HG03108 (cell line): ENCODE results near the gene WNT10A.

Experiments
- ATAC-seq: cut with Tn5 transposase; IDR thresholded peaks from one replicate; pipeline ENCODE4 v1.9.1; 2021; ENCODE audit warnings: moderate library complexity; ENCODE audit not compliant: unreplicated experiment

Gene WNT10A

DNA sequence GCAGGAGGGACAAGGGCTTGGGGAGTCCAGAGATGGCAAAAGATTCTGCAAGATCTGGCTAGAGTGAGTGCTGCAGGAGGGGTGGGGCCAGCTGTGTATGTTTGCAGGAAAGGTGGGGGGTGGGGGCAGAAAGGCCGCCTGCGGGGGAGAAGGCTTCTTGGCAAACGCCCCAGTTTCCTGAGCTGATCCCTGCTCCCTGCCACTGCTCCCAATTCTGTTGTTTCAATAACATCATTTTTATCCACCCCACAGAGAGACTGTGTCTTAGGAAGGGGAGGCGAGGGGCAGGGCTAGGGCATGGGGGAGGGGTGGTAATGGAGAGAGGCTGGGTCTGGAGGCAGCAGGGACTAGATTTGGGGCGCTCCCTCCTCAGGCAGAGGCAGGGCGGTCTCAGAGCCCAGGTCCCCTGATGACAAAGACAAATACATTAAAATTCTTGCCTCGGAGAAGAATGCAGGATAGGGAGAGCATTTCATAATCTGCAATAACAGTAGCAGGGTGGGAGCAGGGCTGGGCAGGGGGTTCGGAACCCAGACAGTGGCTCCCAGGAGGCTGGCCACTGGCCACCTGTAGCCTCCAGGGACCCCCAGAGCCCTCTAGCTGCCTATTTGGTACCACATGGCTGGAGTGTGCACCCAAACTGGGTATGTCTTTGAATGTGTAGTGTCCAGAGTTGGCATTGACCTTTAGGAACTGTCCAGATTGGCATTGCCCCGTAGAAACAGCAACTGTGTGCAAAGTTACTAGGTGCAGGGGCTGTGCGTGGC lies 23.1 kb upstream of the WNT10A start:
- no peak for ATAC-seq

DNA sequence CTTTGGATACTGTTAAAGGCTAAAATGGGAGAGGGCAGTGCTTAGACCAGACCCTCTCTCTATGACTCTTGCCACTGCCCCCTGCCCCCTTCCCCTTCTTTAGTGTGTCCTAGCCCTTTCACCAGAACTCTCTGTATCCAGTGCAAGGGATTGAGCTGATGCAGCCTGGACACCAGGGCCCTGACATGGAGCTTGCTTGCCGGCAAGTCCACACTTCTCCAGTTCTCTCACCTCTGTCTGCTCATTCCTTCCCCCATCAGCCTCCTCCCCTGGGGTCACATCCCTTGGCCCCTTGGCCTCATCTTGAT lies 22.6 kb upstream of the WNT10A start:
- ATAC-seq, result no peak

DNA sequence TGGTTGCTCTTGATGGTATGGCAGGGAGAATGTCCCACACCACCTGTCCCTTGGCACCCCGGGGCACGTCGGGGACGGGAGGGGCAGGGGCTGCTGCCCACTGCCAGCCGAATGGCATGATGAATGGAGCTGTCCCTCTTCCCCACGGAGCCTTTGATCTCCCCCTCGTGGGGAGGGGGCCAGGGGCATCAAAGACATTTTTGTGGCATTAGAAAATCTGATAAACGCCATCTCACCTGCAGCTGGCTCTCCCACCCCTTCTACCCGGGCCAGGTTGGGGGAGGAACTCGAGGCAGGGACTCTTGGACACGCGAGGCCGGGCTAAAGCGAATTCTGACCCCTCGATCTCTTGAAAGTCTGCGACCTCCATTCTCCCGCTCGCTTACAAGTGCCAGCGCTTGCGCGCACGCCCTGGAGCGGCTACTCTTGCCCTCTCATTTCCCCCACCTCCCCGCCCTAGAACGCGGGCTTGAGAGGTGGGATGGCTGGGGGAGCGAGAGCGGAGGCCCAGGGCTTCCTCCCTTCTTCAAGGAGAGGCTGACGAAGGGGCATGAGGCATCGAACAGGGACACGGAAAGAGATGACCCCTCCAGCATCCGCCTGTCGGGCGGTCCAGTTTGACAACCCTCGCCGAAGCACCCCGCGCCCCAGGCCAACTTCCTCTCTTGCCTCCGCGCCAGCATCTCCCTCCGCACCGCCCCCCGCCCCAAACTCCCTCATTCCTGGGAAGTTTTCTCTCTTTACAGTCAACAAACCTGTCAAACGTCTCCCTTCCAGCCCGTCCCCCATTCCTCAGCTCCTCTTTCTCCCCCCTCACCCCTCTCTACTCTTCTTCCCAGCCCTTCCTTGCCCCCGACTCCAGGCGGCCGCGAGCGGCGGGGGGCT lies 21.7 kb upstream of the WNT10A start:
- ATAC-seq, result no peak

DNA sequence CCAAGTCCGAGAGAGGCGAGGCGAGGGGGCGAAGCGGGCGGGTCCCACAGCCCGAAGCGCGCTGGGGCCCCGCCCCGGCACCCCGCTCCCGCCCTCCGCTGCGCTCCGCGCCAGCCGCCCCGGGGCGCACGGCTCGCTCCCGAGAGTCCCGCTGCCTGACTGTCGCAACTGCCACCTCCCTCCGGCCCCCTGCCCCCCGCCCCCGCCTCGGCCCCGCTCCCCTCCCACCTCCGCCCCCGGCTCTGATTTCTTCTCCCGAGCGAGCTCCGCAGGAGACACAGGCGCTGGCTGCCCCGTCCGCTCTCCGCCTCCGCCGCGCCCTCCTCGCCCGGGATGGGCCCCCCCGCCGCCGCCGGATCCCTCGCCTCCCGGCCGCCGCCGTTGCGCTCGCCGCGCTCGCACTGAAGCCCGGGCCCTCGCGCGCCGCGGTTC lies 21.1 kb upstream of the WNT10A start, which contains the start of gene WNT6:
Gene WNT6 (plus strand): TSS at position 250 of the 432 bp plus-strand sequence. CDS start 233 bp downstream, outside the sequence.
- ATAC-seq, result no peak

DNA sequence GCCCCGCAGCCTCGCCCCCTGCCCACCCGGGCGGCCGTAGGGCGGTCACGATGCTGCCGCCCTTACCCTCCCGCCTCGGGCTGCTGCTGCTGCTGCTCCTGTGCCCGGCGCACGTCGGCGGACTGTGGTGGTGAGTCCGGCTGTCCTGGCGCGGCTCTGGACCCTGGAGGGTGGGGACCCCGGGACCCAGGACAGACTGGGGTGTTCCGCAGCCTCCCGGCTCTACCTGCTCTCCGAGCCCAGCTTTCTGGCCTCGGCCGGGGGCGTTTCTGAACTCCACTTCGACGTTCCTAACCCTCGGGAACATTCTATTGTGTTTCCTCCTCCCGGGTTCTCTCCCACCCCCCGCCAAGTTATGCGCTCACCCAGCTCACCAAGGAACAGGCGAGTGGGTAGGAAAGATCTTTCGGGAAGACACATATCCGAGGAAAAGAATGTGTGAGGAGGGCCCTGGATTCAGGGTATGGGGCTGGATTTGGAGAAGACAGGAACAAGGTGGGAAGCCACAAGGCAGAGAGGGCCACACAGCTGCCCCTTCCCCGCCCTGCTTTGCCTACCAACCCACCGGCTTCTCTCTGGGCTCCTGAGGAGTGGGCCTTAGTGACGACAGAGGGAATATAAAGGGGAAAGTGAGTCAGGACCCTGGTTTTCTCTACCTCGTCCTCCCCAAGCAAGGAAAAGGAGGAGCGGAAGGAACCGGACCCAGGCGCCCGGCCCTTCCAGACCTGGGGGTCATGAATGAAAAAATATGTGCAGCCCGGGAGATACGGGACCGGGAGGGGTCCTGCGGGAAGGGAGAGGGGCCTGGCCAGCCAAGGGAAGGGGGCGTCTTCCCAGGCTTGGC lies 20.4 kb upstream of the WNT10A start:
- no peak for ATAC-seq

DNA sequence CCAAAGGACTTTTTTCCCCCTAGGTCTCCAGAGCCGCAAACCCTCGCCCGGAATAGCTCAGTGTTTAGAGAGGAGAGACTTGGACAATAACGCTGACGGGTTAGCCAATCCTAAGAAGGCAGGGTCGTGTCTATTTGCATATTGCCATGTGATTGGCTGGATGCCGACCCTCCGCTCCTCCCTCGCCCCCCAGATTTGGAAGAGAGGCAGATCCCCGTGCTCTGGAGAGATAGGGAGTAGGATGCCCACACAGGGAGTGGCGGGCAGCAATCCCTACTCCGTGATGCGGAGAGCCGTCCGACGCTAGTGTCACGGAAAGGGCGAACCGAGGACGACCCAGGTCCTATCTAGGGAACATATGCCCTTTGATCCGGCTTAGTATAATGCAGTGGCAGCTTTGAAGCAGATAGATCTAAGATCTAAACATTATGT lies 19.7 kb upstream of the WNT10A start:
- ATAC-seq, result no peak

DNA sequence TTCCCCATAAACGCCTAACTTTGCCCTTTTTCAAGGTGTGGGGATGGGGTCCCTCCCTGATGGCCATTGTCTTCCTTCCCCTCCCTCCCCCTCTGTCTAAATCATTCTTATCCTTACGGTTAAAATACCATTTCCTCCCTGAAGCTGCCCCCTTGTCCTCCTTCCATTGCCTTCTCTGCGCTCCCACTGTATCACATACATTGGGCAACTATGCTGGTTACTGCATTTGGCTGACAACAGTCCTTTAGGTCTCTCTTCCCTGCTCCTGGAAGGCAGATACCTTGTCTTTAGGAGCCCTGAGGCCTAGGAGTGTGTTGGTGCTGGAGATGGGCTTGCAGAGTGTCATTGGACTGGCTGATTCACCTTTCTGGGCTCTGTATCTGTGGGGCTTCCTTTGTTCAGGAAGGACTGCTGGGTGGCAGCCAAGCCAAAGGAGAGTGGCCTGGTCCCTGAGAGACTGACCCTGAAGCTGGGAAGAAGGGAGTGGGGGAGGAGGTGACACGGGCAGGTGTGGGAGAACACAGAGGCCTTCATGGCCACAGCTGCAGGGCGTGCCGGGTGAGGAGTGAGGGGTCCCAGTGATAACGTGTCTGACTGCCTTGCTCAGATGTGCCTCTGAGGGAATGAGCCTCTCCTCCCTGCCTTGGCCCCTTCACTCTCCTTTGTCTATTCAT lies 18.9 kb upstream of the WNT10A start:
- no peak for ATAC-seq

DNA sequence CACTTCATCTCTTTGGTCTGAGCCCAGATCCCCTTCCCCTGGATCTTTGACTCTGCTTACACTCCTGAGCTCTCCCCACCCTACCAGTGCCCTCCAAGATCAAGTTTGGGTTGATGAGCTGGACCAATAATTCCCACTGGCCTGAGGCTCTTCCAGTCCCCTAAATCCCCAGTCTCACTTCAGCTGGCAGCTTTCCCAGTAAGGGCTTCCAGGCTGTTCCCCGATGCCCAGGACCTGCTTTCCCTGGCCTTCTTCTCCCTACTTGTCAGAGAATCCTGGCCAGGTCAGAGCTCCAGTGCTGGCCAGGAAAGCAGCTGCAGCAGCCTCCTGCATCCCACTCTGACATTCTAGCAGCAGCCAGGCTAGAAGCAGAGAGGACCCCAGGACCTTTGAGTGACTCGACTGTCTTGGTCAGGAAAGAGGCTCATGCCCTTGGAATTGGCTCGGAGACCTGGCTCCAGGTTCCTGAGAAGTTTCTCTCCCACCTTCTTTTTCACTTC lies 17.6 kb upstream of the WNT10A start:
- no peak for ATAC-seq

DNA sequence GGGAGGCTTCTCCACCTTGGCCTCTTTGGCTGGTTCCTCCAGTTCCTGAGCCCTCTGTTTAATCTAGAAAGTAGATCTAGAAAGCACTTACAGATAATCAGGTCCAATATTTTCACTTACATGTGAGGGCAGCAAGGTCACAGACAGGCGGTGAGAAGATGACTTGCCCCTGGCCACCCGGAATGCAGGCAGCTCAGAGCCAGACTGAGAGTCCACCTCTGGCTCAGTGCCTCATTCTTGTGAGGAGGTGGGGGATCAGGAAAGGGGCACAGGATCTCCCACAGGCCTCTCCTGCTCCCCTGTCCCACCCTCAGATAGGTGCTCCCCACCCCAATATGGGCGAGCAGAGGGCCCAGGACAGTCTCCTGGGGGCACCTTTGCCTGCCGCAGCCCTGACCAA lies 15.3 kb upstream of the WNT10A start:
- ATAC-seq, result no peak

DNA sequence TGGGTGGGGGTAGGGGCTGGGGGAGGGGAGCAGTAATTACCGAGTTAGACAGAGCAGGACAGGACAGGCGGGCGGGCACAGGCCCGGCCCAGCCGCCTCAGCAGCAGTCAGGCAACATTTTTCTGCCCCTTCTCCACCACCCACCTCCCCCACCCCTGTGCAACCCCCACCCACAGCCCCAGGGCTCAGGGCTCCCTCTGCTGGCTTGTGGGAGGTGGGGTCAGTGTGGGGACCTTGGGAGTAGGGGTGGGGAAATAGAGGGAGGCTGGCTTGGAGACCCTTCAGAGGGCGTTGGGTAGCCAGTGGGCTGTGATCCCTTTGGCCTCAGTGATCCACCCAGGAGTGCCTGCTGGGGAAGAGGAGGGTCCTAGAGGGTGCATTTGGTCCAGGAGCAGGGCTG lies 14.7 kb upstream of the WNT10A start:
- ATAC-seq, result no peak

DNA sequence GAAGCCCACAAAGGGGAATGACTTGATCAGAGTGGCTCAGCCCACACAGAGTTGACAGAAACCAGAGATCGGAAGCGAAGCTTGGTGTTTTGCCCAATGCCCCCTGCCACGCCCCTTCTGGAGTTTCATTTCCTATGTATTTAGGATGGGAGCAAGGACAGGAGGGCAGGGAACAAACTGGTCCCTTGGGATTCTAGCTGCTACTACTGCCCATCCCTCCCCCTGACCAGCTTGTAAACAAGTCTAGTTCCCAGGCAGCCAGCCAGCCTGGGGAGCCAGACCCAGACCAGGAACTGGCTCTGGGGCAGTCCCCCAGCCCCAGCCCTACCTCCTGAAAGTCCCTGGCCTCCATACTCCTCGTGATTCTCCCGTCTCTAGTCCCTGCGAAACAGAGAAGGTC lies 12.8 kb upstream of the WNT10A start:
- ATAC-seq, result no peak

DNA sequence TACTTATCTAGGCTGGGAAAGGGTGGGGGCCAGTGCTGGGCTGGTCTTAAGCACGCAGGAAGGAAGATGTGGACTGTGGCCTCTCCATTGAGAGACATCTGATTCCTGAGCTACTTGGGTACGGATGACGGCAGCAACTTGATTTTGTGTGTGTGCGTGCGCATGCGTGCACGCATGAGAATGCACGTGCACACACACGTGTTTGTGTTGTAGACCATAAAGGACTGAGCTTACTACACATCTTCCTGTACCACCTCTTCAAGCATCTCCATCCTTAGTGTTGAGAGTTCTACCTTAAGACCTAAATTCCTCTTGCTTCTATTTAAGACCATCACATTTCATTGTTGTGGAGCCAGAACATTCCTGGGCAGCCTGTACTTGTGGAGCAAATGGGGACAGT lies 11.6 kb upstream of the WNT10A start:
- no peak for ATAC-seq

DNA sequence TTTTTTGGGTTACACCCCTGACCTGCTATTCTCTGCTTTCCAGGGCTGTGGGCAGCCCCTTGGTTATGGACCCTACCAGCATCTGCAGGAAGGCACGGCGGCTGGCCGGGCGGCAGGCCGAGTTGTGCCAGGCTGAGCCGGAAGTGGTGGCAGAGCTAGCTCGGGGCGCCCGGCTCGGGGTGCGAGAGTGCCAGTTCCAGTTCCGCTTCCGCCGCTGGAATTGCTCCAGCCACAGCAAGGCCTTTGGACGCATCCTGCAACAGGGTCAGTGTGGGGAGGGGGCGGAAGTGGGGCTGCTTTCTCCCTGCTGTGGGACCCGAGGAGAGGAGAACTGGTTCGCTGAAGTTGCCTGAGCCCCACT lies 9.7 kb upstream of the WNT10A start:
- ATAC-seq, result peak; percentile 37

DNA sequence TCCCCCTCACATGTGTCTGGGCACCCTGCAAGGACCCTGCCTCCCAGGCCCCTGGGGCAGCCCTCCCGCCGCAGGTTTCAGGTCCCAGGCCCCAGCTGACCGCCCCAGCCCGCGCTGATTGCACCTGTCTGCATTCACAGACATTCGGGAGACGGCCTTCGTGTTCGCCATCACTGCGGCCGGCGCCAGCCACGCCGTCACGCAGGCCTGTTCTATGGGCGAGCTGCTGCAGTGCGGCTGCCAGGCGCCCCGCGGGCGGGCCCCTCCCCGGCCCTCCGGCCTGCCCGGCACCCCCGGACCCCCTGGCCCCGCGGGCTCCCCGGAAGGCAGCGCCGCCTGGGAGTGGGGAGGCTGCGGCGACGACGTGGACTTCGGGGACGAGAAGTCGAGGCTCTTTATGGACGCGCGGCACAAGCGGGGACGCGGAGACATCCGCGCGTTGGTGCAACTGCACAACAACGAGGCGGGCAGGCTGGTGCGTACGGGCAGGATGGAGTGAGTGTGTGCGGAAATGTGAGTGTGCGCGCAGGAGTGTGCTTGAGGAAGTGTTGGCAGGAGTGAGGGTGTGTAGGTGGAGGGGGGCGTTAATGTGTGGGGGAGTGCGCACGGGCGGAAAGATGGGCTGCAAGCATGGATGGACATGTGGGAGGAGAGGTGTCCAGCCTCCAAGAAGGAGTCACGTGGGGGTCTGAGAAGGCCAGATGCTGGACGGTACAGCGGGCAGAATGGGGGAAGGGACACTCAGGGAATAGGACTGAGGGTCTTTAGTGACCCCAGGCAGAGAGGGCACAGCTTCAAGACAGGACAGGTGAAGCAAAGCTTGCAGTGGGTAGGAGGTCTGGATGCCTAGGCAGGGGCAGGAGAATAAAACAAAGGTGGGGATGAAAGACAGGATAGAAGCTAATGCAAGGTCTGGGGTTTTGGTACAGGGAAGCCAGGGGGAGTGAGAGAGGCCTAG lies 9.0 kb upstream of the WNT10A start:
- peak; percentile 26 for ATAC-seq

DNA sequence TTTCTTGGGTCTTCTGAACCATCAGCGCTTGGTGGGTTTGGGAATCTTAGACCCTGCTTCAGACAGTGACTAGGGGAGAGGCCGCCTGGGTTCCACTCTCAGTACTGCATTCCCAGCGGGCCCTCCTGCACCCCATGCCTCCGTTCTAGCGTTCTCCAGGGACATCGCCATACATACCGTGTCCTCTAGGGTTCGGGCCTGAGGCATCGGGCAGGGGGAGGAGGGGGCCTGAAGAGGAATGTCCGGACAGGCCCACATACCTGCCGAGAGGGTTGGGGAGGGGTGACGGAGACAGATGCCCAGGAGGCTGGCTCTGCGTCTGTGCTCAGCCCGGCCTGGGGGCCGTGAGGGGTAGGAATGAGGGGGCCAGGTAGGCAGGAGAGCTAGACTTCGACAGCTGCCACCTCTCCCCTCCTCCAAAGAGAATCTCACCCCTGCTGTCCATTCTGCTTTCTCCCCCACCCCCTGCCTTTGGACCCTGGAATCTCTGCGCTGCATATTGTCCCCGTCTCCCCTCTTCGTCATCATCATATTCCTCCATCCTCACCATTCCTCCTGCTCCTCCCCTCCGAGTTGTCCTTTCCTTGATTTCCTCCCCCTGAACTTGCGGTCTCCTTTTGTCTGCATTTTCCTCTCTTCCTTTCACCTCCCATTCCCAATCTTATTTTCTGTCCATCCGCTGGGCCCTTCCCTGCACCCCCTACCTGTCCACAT lies 7.8 kb upstream of the WNT10A start:
- no peak for ATAC-seq

DNA sequence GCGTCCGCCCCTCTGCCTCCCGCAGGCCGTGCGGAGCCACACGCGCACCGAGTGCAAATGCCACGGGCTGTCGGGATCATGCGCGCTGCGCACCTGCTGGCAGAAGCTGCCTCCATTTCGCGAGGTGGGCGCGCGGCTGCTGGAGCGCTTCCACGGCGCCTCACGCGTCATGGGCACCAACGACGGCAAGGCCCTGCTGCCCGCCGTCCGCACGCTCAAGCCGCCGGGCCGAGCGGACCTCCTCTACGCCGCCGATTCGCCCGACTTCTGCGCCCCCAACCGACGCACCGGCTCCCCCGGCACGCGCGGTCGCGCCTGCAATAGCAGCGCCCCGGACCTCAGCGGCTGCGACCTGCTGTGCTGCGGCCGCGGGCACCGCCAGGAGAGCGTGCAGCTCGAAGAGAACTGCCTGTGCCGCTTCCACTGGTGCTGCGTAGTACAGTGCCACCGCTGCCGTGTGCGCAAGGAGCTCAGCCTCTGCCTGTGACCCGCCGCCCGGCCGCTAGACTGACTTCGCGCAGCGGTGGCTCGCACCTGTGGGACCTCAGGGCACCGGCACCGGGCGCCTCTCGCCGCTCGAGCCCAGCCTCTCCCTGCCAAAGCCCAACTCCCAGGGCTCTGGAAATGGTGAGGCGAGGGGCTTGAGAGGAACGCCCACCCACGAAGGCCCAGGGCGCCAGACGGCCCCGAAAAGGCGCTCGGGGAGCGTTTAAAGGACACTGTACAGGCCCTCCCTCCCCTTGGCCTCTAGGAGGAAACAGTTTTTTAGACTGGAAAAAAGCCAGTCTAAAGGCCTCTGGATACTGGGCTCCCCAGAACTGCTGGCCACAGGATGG lies 7.1 kb upstream of the WNT10A start:
- no peak for ATAC-seq

DNA sequence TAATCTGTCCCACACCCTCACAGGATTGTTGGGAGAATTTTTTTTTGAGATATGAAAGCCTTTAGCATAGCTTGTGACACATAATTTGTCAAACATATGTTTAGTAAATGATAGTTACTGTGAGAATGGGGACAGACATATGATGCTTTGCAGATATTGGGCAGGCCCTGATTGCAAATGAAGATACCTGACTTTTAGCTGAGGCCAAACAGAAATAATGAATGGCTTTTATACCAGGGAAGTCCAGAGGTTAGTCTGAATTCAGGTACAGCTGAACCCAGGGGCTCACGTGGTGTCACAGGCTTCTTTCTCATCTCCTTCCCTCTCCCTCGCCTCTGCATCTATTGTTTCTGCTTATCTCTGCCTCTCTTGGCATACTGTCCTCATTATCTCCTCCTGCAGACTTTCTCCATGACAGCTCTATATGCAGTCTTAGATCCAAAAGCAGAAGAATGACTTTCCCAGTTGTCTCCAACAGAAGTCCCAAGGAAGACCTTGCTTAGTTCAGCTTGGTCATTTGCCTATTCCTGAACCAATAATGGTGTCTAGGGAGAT lies 4.9 kb upstream of the WNT10A start:
- ATAC-seq, result no peak
